Caco-2 (cell line): ENCODE data around the gene SLC7A1. TPM values are rescaled to one million over a fixed set of nuclear protein-coding genes. Genes with fewer than 3 reads are reported as not detected.

Experiments used
- BruUV-seq: library from RNA; stranded (reverse); fragments of 400-500 nt; replicated peaks from 2 replicates; lab custom pipeline; 2021; lab: Mats Ljungman, UMichigan
- CTCF ChIA-PET: fragments of 300-600 bp; sonication (Branson Sonifier 250); formaldehyde crosslinking; loops from one replicate; lab custom pipeline; 2022; ENCODE audit warnings: antibody characterized with exemption; lab: Charles Lee
- POLR2A ChIA-PET: fragments of 300-600 bp; sonication (Branson Sonifier 250); formaldehyde crosslinking; loops from one replicate; lab custom pipeline; 2022; ENCODE audit warnings: antibody characterized with exemption; lab: Charles Lee
- DNase-seq, 2 experiments: peaks; one replicate each; pipeline versions ENCODE4 v3.0.0 to v3.0.0-alpha.2; 2020 to 2022
- H3K27me3 ChIP-seq: replicated peaks from 2 replicates; pipeline ENCODE4 v1.6.0; 2011; ENCODE audit warnings: low read length; ENCODE audit not compliant: control insufficient read depth, insufficient read depth
- H3K36me3 ChIP-seq: 2 replicates; pipeline ENCODE4 v1.5.1; 2011; ENCODE audit warnings: low read length; ENCODE audit not compliant: control insufficient read depth, insufficient read depth
- H3K4me1 ChIP-seq: fragments of 250-450 bp; sonication (Bioruptor Pico); 2 replicates; pipeline ENCODE4 v1.5.1; 2020; ENCODE audit warnings: mild to moderate bottlenecking
- H3K4me3 ChIP-seq: 2 replicates; pipeline ENCODE4 v1.5.1; 2011; ENCODE audit warnings: low read depth, mild to moderate bottlenecking, control low read depth, low read length
- H3K9me3 ChIP-seq: fragments of 250-450 bp; sonication (Bioruptor Pico); 2 replicates; pipeline ENCODE4 v1.5.1; 2020; ENCODE audit warnings: mild to moderate bottlenecking, moderate library complexity
- H3K27ac Mint-ChIP-seq: one replicate; pipeline ENCODE4 v1.8.0; 2022; ENCODE audit warnings: mixed read lengths; ENCODE audit not compliant: unreplicated experiment
- H3K27me3 Mint-ChIP-seq: one replicate; pipeline ENCODE4 v1.8.0; 2022; ENCODE audit warnings: mixed read lengths; ENCODE audit not compliant: insufficient read depth, unreplicated experiment
- H3K36me3 Mint-ChIP-seq: one replicate; pipeline ENCODE4 v1.8.0; 2022; ENCODE audit warnings: mild to moderate bottlenecking, mixed read lengths; ENCODE audit not compliant: insufficient read depth, unreplicated experiment
- H3K4me1 Mint-ChIP-seq: one replicate; pipeline ENCODE4 v1.8.0; 2022; ENCODE audit warnings: low read depth, mixed read lengths; ENCODE audit not compliant: unreplicated experiment
- H3K4me3 Mint-ChIP-seq: one replicate; pipeline ENCODE4 v1.8.0; 2022; ENCODE audit warnings: mild to moderate bottlenecking, moderate library complexity, mixed read lengths; ENCODE audit not compliant: unreplicated experiment
- H3K9me3 Mint-ChIP-seq: one replicate; pipeline ENCODE4 v1.8.0; 2022; ENCODE audit warnings: mixed read lengths; ENCODE audit not compliant: unreplicated experiment
- CTCF ChIP-seq, 2 experiments: fragments of 200-600 bp in 1 of 2; IDR thresholded peaks; 1 replicate in 1 of 2; 2 replicates in 1 of 2; pipeline versions ENCODE4 v1.5.1 to v1.8.0; 2011 to 2022; ENCODE audit warnings: antibody characterized with exemption in 1 of 2, control low read depth in 1 of 2, inconsistent platforms in 1 of 2, low read depth in 1 of 2, low read length in 1 of 2, mild to moderate bottlenecking in 1 of 2, moderate library complexity in 1 of 2; ENCODE audit not compliant: insufficient read depth in 1 of 2, severe bottlenecking in 1 of 2, unreplicated experiment in 1 of 2
- intact Hi-C: fragments of 100-400 bp; cut with micrococcal nuclease; formaldehyde crosslinking; loops from one replicate; pipeline ENCODE4 v1.10.0; 2022; ENCODE audit not compliant: unreplicated experiment
- total RNA-seq: library from RNA; stranded (reverse); gene quantifications from 2 replicates; pipeline ENCODE4 v1.2.3, GENCODE V29; 2022

Gene SLC7A1
- total RNA-seq, 1 experiment from 2014 or later = 180 TPM

- Mint-ChIP-seq H3K36me3 (peaks cover 43% of the 10 kb centered on the region), H3K4me1 (no peaks in the 10 kb centered on the region), H3K27me3 (peaks cover 3% of the 10 kb centered on the region), H3K4me3 (no peak overlapping the region), H3K27ac (no peak overlapping the region), H3K9me3 (no peaks in the 10 kb centered on the region)
- Histone ChIP-seq H3K4me1 (no peaks in the 10 kb centered on the region), H3K27me3 (no peaks in the 10 kb centered on the region), H3K36me3 (no peaks in the 10 kb centered on the region), H3K4me3 (no peak overlapping the region), H3K9me3 (no peaks in the 10 kb centered on the region)
- POLR2A ChIA-PET = no interaction called here
- TF ChIP-seq CTCF (IDR thresholded peaks at IDR 0.05; ENCODE audit: insufficient read depth in 1 of 2, low read depth in 1 of 2, low read length in 1 of 2, severe bottlenecking in 1 of 2, unreplicated experiment in 1 of 2) = no peak
- intact Hi-C loops = no loop called here
- BruUV-seq = no TSS peak
- CTCF ChIA-PET = no interaction called here
- no peak for DNase-seq
These were observed 93.8 kb downstream of the SLC7A1 start for GRCh38 chr13:29501674-29502073.

GRCh38 chr13:29500386-29500785 is 95.1 kb downstream of the SLC7A1 start:
- Mint-ChIP-seq H3K36me3 (peaks cover 30% of the 10 kb centered on the region), H3K9me3 (no peaks in the 10 kb centered on the region), H3K4me1 (no peaks in the 10 kb centered on the region), H3K4me3 (no peak overlapping the region), H3K27me3 (peaks cover 9% of the 10 kb centered on the region), H3K27ac (no peak overlapping the region)
- ChIA-PET CTCF (no interaction called here), POLR2A (no interaction called here)
- H3K9me3 ChIP-seq = no peaks in the 10 kb centered on the region
- no peak overlapping the region for H3K4me3 ChIP-seq
- DNase-seq = no peak
- intact Hi-C loops = no loop called here
- BruUV-seq = no TSS peak
- no peaks in the 10 kb centered on the region for H3K4me1 ChIP-seq
- no peaks in the 10 kb centered on the region for H3K36me3 ChIP-seq
- H3K27me3 ChIP-seq = no peaks in the 10 kb centered on the region
- no peak for TF ChIP-seq CTCF (IDR thresholded peaks at IDR 0.05; ENCODE audit: insufficient read depth in 1 of 2, low read depth in 1 of 2, low read length in 1 of 2, severe bottlenecking in 1 of 2, unreplicated experiment in 1 of 2)

GRCh38 chr13:29499506-29500165 is 95.9 kb downstream of the SLC7A1 start:
- TF ChIP-seq CTCF (IDR thresholded peaks at IDR 0.05; ENCODE audit: insufficient read depth in 1 of 2, low read depth in 1 of 2, low read length in 1 of 2, severe bottlenecking in 1 of 2, unreplicated experiment in 1 of 2) = no peak
- peaks cover 9% of the 10 kb centered on the region for H3K27me3 Mint-ChIP-seq
- H3K36me3 Mint-ChIP-seq = peaks cover 24% of the 10 kb centered on the region
- no peaks in the 10 kb centered on the region for H3K36me3 ChIP-seq
- H3K4me3 Mint-ChIP-seq = no peak overlapping the region
- no peak overlapping the region for H3K27ac Mint-ChIP-seq
- H3K27me3 ChIP-seq = no peaks in the 10 kb centered on the region
- no peaks in the 10 kb centered on the region for H3K4me1 Mint-ChIP-seq
- H3K4me1 ChIP-seq = no peaks in the 10 kb centered on the region
- ChIA-PET CTCF (no interaction called here), POLR2A (no interaction called here)
- intact Hi-C loops = no loop called here
- no peak overlapping the region for H3K4me3 ChIP-seq
- H3K9me3 ChIP-seq = no peaks in the 10 kb centered on the region
- H3K9me3 Mint-ChIP-seq = no peaks in the 10 kb centered on the region
- no peak for DNase-seq
- BruUV-seq = no TSS peak
